Ishikawa (cell line): ENCODE measurements around the gene FMNL2.

Experiments
- CEBPB ChIP-seq: IDR thresholded peaks from 2 replicates; pipeline ENCODE4 v1.6.1; 2012
- CREB1 ChIP-seq: IDR thresholded peaks from 2 replicates; pipeline ENCODE4 v1.6.1; 2012; ENCODE audit warnings: low read depth
- EGR1 ChIP-seq: IDR thresholded peaks from 2 replicates; pipeline ENCODE4 v1.6.1; 2012
- EP300 ChIP-seq: IDR thresholded peaks from 2 replicates; pipeline ENCODE4 v1.6.1; 2012; ENCODE audit warnings: borderline replicate concordance
- FOXM1 ChIP-seq: IDR thresholded peaks from 2 replicates; pipeline ENCODE4 v1.6.1; 2012; ENCODE audit warnings: low read depth, borderline replicate concordance
- NFIC ChIP-seq: IDR thresholded peaks from 2 replicates; pipeline ENCODE4 v1.6.1; 2012
- RAD21 ChIP-seq: IDR thresholded peaks from 2 replicates; pipeline ENCODE4 v1.6.1; 2012; ENCODE audit warnings: low read depth
- REST ChIP-seq: IDR thresholded peaks from 2 replicates; pipeline ENCODE4 v1.6.1; 2012; ENCODE audit warnings: low read depth, mild to moderate bottlenecking
- TAF1 ChIP-seq: IDR thresholded peaks from 2 replicates; pipeline ENCODE4 v1.6.1; 2012; ENCODE audit warnings: low read depth, mild to moderate bottlenecking
- TCF12 ChIP-seq: IDR thresholded peaks from 2 replicates; pipeline ENCODE4 v1.6.1; 2012; ENCODE audit warnings: low read depth
- TEAD4 ChIP-seq: IDR thresholded peaks from 2 replicates; pipeline ENCODE4 v1.6.1; 2012
- YY1 ChIP-seq: IDR thresholded peaks from 2 replicates; pipeline ENCODE4 v1.6.1; 2012; ENCODE audit warnings: low read depth
- ZBTB7A ChIP-seq: IDR thresholded peaks from 2 replicates; pipeline ENCODE4 v1.6.1; 2012; ENCODE audit warnings: low read depth
- TF ChIP-seq, protein P1 (sequence below): IDR thresholded peaks from 2 replicates; pipeline ENCODE4 v1.6.1; 2012
- TF ChIP-seq, protein P2 (sequence below): IDR thresholded peaks from 2 replicates; pipeline ENCODE4 v1.6.1; 2012

FMNL2 gene

DNA sequence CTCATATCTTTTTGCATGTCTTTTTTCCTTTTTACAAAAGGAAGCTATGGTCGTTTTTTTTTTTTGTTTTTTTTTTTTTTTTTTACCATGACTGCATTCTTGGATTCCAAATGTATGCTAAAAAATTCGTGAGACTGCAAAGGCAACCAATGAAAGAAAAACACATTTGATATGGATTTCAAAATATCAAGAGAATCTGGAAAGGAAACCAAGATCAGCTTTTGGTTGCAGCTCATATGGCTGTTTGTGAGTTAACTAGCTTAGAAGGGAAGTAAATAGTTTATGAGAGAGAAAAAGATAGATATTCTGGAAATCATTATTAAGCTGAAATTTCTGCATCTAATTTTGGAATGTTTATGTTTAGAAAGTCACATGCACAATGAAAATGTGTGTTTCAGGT, 272.0 kb downstream of the FMNL2 start:
- TF ChIP-seq REST (no peak), RAD21 (no peak), YY1 (no peak), CREB1 (no peak), EP300 (no peak), TAF1 (no peak), TEAD4 (no peak), EGR1 (no peak), TCF12 (no peak), CEBPB (no peak), FOXM1 (no peak), NFIC (no peak)
- TF ChIP-seq, protein P1, sequence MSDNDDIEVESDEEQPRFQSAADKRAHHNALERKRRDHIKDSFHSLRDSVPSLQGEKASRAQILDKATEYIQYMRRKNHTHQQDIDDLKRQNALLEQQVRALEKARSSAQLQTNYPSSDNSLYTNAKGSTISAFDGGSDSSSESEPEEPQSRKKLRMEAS, result no peak
- TF ChIP-seq, protein P2, sequence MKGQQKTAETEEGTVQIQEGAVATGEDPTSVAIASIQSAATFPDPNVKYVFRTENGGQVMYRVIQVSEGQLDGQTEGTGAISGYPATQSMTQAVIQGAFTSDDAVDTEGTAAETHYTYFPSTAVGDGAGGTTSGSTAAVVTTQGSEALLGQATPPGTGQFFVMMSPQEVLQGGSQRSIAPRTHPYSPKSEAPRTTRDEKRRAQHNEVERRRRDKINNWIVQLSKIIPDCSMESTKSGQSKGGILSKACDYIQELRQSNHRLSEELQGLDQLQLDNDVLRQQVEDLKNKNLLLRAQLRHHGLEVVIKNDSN, result no peak

DNA sequence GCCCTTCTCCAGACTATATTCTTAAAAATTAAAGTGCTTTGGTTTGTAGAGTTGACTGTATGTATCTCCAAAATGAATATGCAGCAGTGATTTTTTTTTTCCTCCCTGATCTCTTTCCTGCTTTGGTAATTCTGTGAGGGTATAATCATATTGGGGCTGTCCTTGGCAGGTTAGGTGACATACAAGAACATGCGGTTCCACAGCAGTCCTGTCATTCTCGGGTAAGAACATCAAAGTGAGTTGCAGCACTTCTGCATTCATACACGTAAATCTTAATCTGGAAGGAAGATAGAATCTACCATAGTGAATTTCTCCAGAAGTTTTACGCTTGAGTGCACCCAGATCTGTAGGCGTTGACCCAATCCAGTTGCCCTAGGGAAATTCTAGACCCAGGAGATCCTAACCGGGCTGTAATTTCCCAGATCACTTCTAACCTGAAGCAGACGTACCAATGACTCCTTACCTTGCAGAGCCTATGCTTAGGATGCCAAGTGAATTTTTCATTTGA, 272.9 kb downstream of the FMNL2 start:
- TF ChIP-seq, protein P1, result no peak
- no peak for TF ChIP-seq RAD21
- TF ChIP-seq EGR1, result no peak
- TF ChIP-seq REST, result no peak
- TF ChIP-seq CEBPB, result no peak
- no peak for TF ChIP-seq YY1
- no peak for TF ChIP-seq ZBTB7A
- TF ChIP-seq EP300, result no peak
- no peak for TF ChIP-seq TEAD4
- TF ChIP-seq CREB1, result no peak
- TF ChIP-seq, protein P2, result no peak
- no peak for TF ChIP-seq FOXM1
- TF ChIP-seq TCF12, result no peak
- TF ChIP-seq NFIC, result no peak
- TF ChIP-seq TAF1, result no peak

DNA sequence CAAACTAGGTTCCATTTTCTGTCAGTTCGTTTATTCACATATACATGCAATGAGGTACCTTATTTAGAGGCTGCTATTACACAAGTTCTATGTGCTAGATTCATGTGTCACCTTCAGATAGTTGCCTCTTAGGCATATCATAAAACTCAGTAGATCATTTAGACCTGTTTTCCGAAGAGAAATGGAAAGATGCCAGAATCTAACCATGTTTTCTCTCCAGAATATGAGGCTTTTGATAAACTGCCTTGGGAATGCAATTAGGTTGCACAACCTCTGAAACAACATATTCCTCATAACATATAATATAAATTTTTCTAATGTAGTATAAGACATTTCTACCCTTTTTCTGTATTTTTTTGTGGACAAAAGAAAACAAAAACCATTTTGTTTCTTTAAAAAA, 274.2 kb downstream of the FMNL2 start:
- no peak for TF ChIP-seq FOXM1
- TF ChIP-seq TAF1, result no peak
- no peak for TF ChIP-seq YY1
- TF ChIP-seq, protein P1, result no peak
- no peak for TF ChIP-seq TCF12
- TF ChIP-seq ZBTB7A, result no peak
- no peak for TF ChIP-seq EGR1

GRCh38 chr2:152609699-152610098, 274.7 kb downstream of the FMNL2 start:
- no peak for TF ChIP-seq EP300
- no peak for TF ChIP-seq TAF1
- TF ChIP-seq NFIC, result no peak
- TF ChIP-seq ZBTB7A, result no peak
- no peak for TF ChIP-seq TCF12
- TF ChIP-seq, protein P1, result no peak
- no peak for TF ChIP-seq REST
- TF ChIP-seq CEBPB, result no peak
- no peak for TF ChIP-seq RAD21
- TF ChIP-seq, protein P2, result no peak
- no peak for TF ChIP-seq CREB1
- no peak for TF ChIP-seq EGR1
- TF ChIP-seq YY1, result no peak
- TF ChIP-seq FOXM1, result no peak
- no peak for TF ChIP-seq TEAD4
